Breast epithelium (tissue), 4 donors: ENCODE measurements around the gene YIPF2. TPM values are rescaled to one million over a fixed set of nuclear protein-coding genes. Genes with fewer than 3 reads are reported as not detected.

ENCODE experiments used
- DNase-seq, 2 donors: peaks; one replicate each; pipeline ENCODE4 v3.0.0-alpha.2; 2019; ENCODE audit warnings: low spot score in 2 of 2
- H3K27ac ChIP-seq, 2 donors: fragments of 200-600 bp; sonication (generic) in 1 of 2; one replicate each; pipeline ENCODE4 v1.5.1; 2016 to 2019; ENCODE audit warnings: mild to moderate bottlenecking in 1 of 2
- H3K27me3 ChIP-seq, 2 donors: fragments of 200-600 bp; sonication (generic) in 1 of 2; one replicate each; pipeline versions ENCODE4 v1.5.1 to v1.6.0; 2017 to 2019; ENCODE audit warnings: control low read depth in 1 of 2, mild to moderate bottlenecking in 1 of 2
- H3K36me3 ChIP-seq: fragments of 200-600 bp; one replicate; pipeline ENCODE4 v1.5.1; 2019
- H3K4me1 ChIP-seq, 2 donors: fragments of 200-600 bp; sonication (generic); one replicate each; pipeline ENCODE4 v1.5.1; 2016 to 2019; ENCODE audit warnings: control low read depth in 1 of 2
- H3K4me3 ChIP-seq, 3 donors: fragments of 200-600 bp; sonication (generic); 1 replicate in 2 of 3; 2 replicates in 1 of 3; pipeline ENCODE4 v1.5.1; 2016 to 2019; ENCODE audit warnings: mild to moderate bottlenecking in 3 of 3, moderate library complexity in 2 of 3
- H3K9me3 ChIP-seq, 2 donors: fragments of 200-600 bp; sonication (generic) in 1 of 2; one replicate each; pipeline ENCODE4 v1.5.1; 2016 to 2019; ENCODE audit warnings: control low read depth in 1 of 2
- CTCF ChIP-seq, 3 donors: fragments of 450-650 bp; IDR thresholded peaks; one replicate each; pipeline ENCODE4 v1.5.1; 2016 to 2017; ENCODE audit warnings: antibody characterized with exemption in 3 of 3, mild to moderate bottlenecking in 3 of 3, moderate library complexity in 3 of 3
- POLR2A ChIP-seq: fragments of 450-650 bp; IDR thresholded peaks from one replicate; pipeline ENCODE4 v1.6.1; 2016; ENCODE audit warnings: antibody characterized with exemption, mild to moderate bottlenecking, moderate library complexity
- POLR2AphosphoS5 ChIP-seq, 3 donors: sonication (generic); formaldehyde crosslinking; IDR thresholded peaks; one replicate each; pipeline ENCODE4 v1.6.1; 2017; ENCODE audit warnings: antibody characterized with exemption in 3 of 3
- intact Hi-C: fragments of 100-400 bp; cut with DNase I; formaldehyde crosslinking; loops from one replicate; pipeline ENCODE4 v1.15.1; 2023; ENCODE audit warnings: low total_unique reads
- total RNA-seq, 3 donors: library from RNA; depleted of rRNA; stranded (reverse); fragments of >200 nt; gene quantifications; one replicate each; pipeline ENCODE4 v1.1.0, GENCODE V29; 2016

YIPF2 gene
- total RNA-seq, 3 donors from 2014 or later: 40.3 to 68.6 (median 59.6) TPM

- Histone ChIP-seq H3K27ac (no peak overlapping the region), H3K9me3 (no peaks in the 10 kb centered on the region), H3K27me3 (no peaks in the 10 kb centered on the region), H3K4me1 (no peaks in the 10 kb centered on the region), H3K36me3 (no peaks in the 10 kb centered on the region), H3K4me3 (no peak overlapping the region)
- TF ChIP-seq CTCF (IDR thresholded peaks at IDR 0.05) (no peak), POLR2A (no peak), POLR2AphosphoS5 (IDR thresholded peaks at IDR 0.05) (no peak)
- DNase-seq: no peak
- intact Hi-C loops: no loop called here
Measured at GRCh38 chr19:10889880-10890279, 38.6 kb downstream of the YIPF2 start.

GRCh38 chr19:10888421-10888866 is 40.0 kb downstream of the YIPF2 start:
- TF ChIP-seq POLR2A: no peak
- no peaks in the 10 kb centered on the region for H3K36me3 ChIP-seq
- H3K9me3 ChIP-seq: no peaks in the 10 kb centered on the region
- no peaks in the 10 kb centered on the region for H3K4me1 ChIP-seq
- intact Hi-C loops: no loop called here
- H3K27ac ChIP-seq: no peak overlapping the region
- DNase-seq: no peak
- no peak overlapping the region for H3K4me3 ChIP-seq
- no peaks in the 10 kb centered on the region for H3K27me3 ChIP-seq

- H3K4me1 ChIP-seq: no peaks in the 10 kb centered on the region
- no peak for DNase-seq
- intact Hi-C loops: no loop called here
- no peaks in the 10 kb centered on the region for H3K27me3 ChIP-seq
- H3K36me3 ChIP-seq: no peaks in the 10 kb centered on the region
- no peak overlapping the region for H3K4me3 ChIP-seq
- H3K9me3 ChIP-seq: no peaks in the 10 kb centered on the region
- TF ChIP-seq CTCF (IDR thresholded peaks at IDR 0.05) (no peak), POLR2AphosphoS5 (IDR thresholded peaks at IDR 0.05) (no peak), POLR2A (no peak)
- H3K27ac ChIP-seq: no peak overlapping the region
Measured at GRCh38 chr19:10887616-10888367, 40.6 kb downstream of the YIPF2 start.

GRCh38 chr19:10885201-10886169 is 43.0 kb downstream of the YIPF2 start:
- no peak overlapping the region for H3K27ac ChIP-seq
- intact Hi-C loops: no loop called here
- no peaks in the 10 kb centered on the region for H3K27me3 ChIP-seq
- no peak for TF ChIP-seq POLR2AphosphoS5 (IDR thresholded peaks at IDR 0.05)
- no peak for TF ChIP-seq POLR2A
- no peak for TF ChIP-seq CTCF (IDR thresholded peaks at IDR 0.05)
- no peak overlapping the region for H3K4me3 ChIP-seq
- no peak for DNase-seq
- H3K9me3 ChIP-seq: no peaks in the 10 kb centered on the region
- H3K36me3 ChIP-seq: no peaks in the 10 kb centered on the region
- no peaks in the 10 kb centered on the region for H3K4me1 ChIP-seq

GRCh38 chr19:10884274-10884673 is 44.2 kb downstream of the YIPF2 start:
- Histone ChIP-seq H3K36me3 (no peaks in the 10 kb centered on the region), H3K9me3 (no peaks in the 10 kb centered on the region), H3K4me1 (no peaks in the 10 kb centered on the region), H3K4me3 (no peak overlapping the region), H3K27ac (no peak overlapping the region), H3K27me3 (no peaks in the 10 kb centered on the region)
- intact Hi-C loops: no loop called here
- TF ChIP-seq CTCF (IDR thresholded peaks at IDR 0.05) (no peak), POLR2AphosphoS5 (IDR thresholded peaks at IDR 0.05) (no peak)
- DNase-seq: no peak
